ENCODE results near the gene PTPRG.

DNA sequence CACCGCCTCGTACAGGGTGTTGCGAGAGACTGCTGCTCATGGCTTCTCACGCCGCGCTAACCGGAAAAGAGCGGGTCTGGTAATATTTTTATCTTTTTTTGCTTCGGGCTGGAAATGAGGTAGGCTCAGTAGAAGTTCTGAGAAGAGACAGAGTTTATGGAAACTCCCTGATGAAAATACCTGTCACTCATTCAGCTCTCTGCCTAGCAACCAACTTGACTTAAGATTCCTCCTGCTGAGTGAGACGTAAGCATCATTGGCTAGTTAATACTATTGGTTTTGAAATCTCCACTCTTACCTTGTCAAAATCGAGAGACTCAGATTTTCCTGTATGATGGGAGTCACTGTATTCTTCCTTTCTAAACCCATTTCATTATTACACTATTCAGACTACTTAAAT is 181.7 kb downstream of the PTPRG start:
- no peak for TF ChIP-seq EZH2 (IDR thresholded peaks at IDR 0.05; ENCODE audit: borderline replicate concordance, low read depth, low read length, poor library complexity, severe bottlenecking)
- TF ChIP-seq, protein P1, sequence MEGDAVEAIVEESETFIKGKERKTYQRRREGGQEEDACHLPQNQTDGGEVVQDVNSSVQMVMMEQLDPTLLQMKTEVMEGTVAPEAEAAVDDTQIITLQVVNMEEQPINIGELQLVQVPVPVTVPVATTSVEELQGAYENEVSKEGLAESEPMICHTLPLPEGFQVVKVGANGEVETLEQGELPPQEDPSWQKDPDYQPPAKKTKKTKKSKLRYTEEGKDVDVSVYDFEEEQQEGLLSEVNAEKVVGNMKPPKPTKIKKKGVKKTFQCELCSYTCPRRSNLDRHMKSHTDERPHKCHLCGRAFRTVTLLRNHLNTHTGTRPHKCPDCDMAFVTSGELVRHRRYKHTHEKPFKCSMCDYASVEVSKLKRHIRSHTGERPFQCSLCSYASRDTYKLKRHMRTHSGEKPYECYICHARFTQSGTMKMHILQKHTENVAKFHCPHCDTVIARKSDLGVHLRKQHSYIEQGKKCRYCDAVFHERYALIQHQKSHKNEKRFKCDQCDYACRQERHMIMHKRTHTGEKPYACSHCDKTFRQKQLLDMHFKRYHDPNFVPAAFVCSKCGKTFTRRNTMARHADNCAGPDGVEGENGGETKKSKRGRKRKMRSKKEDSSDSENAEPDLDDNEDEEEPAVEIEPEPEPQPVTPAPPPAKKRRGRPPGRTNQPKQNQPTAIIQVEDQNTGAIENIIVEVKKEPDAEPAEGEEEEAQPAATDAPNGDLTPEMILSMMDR (conservative IDR thresholded peaks at IDR 0.05; ENCODE audit: low read depth, low read length): no peak
